Measurements from ENCODE around the gene SMYD3.

Gene SMYD3

GRCh38 chr1:245933431-245934045 is 573.5 kb downstream of the SMYD3 start:
- H3K36me3 ChIP-seq (ENCODE audit: control insufficient read depth in 2 of 2, insufficient read depth in 2 of 2, low read length in 2 of 2) = no peaks in the 10 kb centered on the region
- no peak overlapping the region for H3K27ac ChIP-seq (ENCODE audit: low read depth in 2 of 2, low read length in 2 of 2)
- H3K4me1 ChIP-seq (ENCODE audit: control insufficient read depth in 2 of 2, insufficient read depth in 2 of 2, low read length in 2 of 2) = no peaks in the 10 kb centered on the region
- H3K9ac ChIP-seq (ENCODE audit: low read depth in 1 of 2, low read length in 2 of 2) = no peak overlapping the region
- no peaks in the 10 kb centered on the region for H3K27me3 ChIP-seq (ENCODE audit: control insufficient read depth in 2 of 2, insufficient read depth in 2 of 2, low read length in 2 of 2)
- H3K4me3 ChIP-seq (ENCODE audit: low read length in 2 of 2) = no peak overlapping the region
- H3K9me3 ChIP-seq (ENCODE audit: control insufficient read depth in 2 of 2, low read length in 2 of 2) = no peaks in the 10 kb centered on the region

GRCh38 chr1:245932302-245932972 is 574.6 kb downstream of the SMYD3 start:
- H3K9me3 ChIP-seq (ENCODE audit: control insufficient read depth in 2 of 2, low read length in 2 of 2) = no peaks in the 10 kb centered on the region
- no peak overlapping the region for H3K27ac ChIP-seq (ENCODE audit: low read depth in 2 of 2, low read length in 2 of 2)
- no peaks in the 10 kb centered on the region for H3K27me3 ChIP-seq (ENCODE audit: control insufficient read depth in 2 of 2, insufficient read depth in 2 of 2, low read length in 2 of 2)
- no peak overlapping the region for H3K4me3 ChIP-seq (ENCODE audit: low read length in 2 of 2)
- H3K4me1 ChIP-seq (ENCODE audit: control insufficient read depth in 2 of 2, insufficient read depth in 2 of 2, low read length in 2 of 2) = no peaks in the 10 kb centered on the region
- H3K36me3 ChIP-seq (ENCODE audit: control insufficient read depth in 2 of 2, insufficient read depth in 2 of 2, low read length in 2 of 2) = no peaks in the 10 kb centered on the region
- no peak overlapping the region for H3K9ac ChIP-seq (ENCODE audit: low read depth in 1 of 2, low read length in 2 of 2)

- Histone ChIP-seq H3K27ac (ENCODE audit: low read depth in 2 of 2, low read length in 2 of 2) (no peak overlapping the region), H3K9ac (ENCODE audit: low read depth in 1 of 2, low read length in 2 of 2) (no peak overlapping the region), H3K9me3 (ENCODE audit: control insufficient read depth in 2 of 2, low read length in 2 of 2) (no peaks in the 10 kb centered on the region), H3K4me1 (ENCODE audit: control insufficient read depth in 2 of 2, insufficient read depth in 2 of 2, low read length in 2 of 2) (no peaks in the 10 kb centered on the region), H3K27me3 (ENCODE audit: control insufficient read depth in 2 of 2, insufficient read depth in 2 of 2, low read length in 2 of 2) (no peaks in the 10 kb centered on the region), H3K4me3 (ENCODE audit: low read length in 2 of 2) (no peak overlapping the region), H3K36me3 (ENCODE audit: control insufficient read depth in 2 of 2, insufficient read depth in 2 of 2, low read length in 2 of 2) (no peaks in the 10 kb centered on the region)
Measured at GRCh38 chr1:245931450-245931849, 575.6 kb downstream of the SMYD3 start.

GRCh38 chr1:245929224-245929623 is 577.9 kb downstream of the SMYD3 start:
- no peaks in the 10 kb centered on the region for H3K27me3 ChIP-seq (ENCODE audit: control insufficient read depth in 2 of 2, insufficient read depth in 2 of 2, low read length in 2 of 2)
- H3K4me3 ChIP-seq (ENCODE audit: low read length in 2 of 2) = no peak overlapping the region
- no peak overlapping the region for H3K9ac ChIP-seq (ENCODE audit: low read depth in 1 of 2, low read length in 2 of 2)
- no peaks in the 10 kb centered on the region for H3K4me1 ChIP-seq (ENCODE audit: control insufficient read depth in 2 of 2, insufficient read depth in 2 of 2, low read length in 2 of 2)
- no peaks in the 10 kb centered on the region for H3K9me3 ChIP-seq (ENCODE audit: control insufficient read depth in 2 of 2, low read length in 2 of 2)
- no peaks in the 10 kb centered on the region for H3K36me3 ChIP-seq (ENCODE audit: control insufficient read depth in 2 of 2, insufficient read depth in 2 of 2, low read length in 2 of 2)
- H3K27ac ChIP-seq (ENCODE audit: low read depth in 2 of 2, low read length in 2 of 2) = no peak overlapping the region

GRCh38 chr1:245926888-245927287 is 580.2 kb downstream of the SMYD3 start:
- H3K4me1 ChIP-seq (ENCODE audit: control insufficient read depth in 2 of 2, insufficient read depth in 2 of 2, low read length in 2 of 2) = no peaks in the 10 kb centered on the region
- no peaks in the 10 kb centered on the region for H3K9me3 ChIP-seq (ENCODE audit: control insufficient read depth in 2 of 2, low read length in 2 of 2)
- no peaks in the 10 kb centered on the region for H3K36me3 ChIP-seq (ENCODE audit: control insufficient read depth in 2 of 2, insufficient read depth in 2 of 2, low read length in 2 of 2)
- no peak overlapping the region for H3K27ac ChIP-seq (ENCODE audit: low read depth in 2 of 2, low read length in 2 of 2)
- H3K27me3 ChIP-seq (ENCODE audit: control insufficient read depth in 2 of 2, insufficient read depth in 2 of 2, low read length in 2 of 2) = no peaks in the 10 kb centered on the region
- H3K4me3 ChIP-seq (ENCODE audit: low read length in 2 of 2) = no peak overlapping the region
- no peak overlapping the region for H3K9ac ChIP-seq (ENCODE audit: low read depth in 1 of 2, low read length in 2 of 2)

GRCh38 chr1:245923215-245923614 is 583.9 kb downstream of the SMYD3 start:
- no peak overlapping the region for H3K27ac ChIP-seq (ENCODE audit: low read depth in 2 of 2, low read length in 2 of 2)
- no peaks in the 10 kb centered on the region for H3K36me3 ChIP-seq (ENCODE audit: control insufficient read depth in 2 of 2, insufficient read depth in 2 of 2, low read length in 2 of 2)
- no peaks in the 10 kb centered on the region for H3K27me3 ChIP-seq (ENCODE audit: control insufficient read depth in 2 of 2, insufficient read depth in 2 of 2, low read length in 2 of 2)
- H3K4me3 ChIP-seq (ENCODE audit: low read length in 2 of 2) = no peak overlapping the region
- H3K4me1 ChIP-seq (ENCODE audit: control insufficient read depth in 2 of 2, insufficient read depth in 2 of 2, low read length in 2 of 2) = no peaks in the 10 kb centered on the region
- no peaks in the 10 kb centered on the region for H3K9me3 ChIP-seq (ENCODE audit: control insufficient read depth in 2 of 2, low read length in 2 of 2)
- H3K9ac ChIP-seq (ENCODE audit: low read depth in 1 of 2, low read length in 2 of 2) = no peak overlapping the region

GRCh38 chr1:245921417-245921816 is 585.7 kb downstream of the SMYD3 start:
- H3K36me3 ChIP-seq (ENCODE audit: control insufficient read depth in 2 of 2, insufficient read depth in 2 of 2, low read length in 2 of 2) = no peaks in the 10 kb centered on the region
- no peaks in the 10 kb centered on the region for H3K27me3 ChIP-seq (ENCODE audit: control insufficient read depth in 2 of 2, insufficient read depth in 2 of 2, low read length in 2 of 2)
- no peak overlapping the region for H3K27ac ChIP-seq (ENCODE audit: low read depth in 2 of 2, low read length in 2 of 2)
- no peak overlapping the region for H3K4me3 ChIP-seq (ENCODE audit: low read length in 2 of 2)
- H3K4me1 ChIP-seq (ENCODE audit: control insufficient read depth in 2 of 2, insufficient read depth in 2 of 2, low read length in 2 of 2) = no peaks in the 10 kb centered on the region
- no peaks in the 10 kb centered on the region for H3K9me3 ChIP-seq (ENCODE audit: control insufficient read depth in 2 of 2, low read length in 2 of 2)
- H3K9ac ChIP-seq (ENCODE audit: low read depth in 1 of 2, low read length in 2 of 2) = no peak overlapping the region

- Histone ChIP-seq H3K36me3 (ENCODE audit: control insufficient read depth in 2 of 2, insufficient read depth in 2 of 2, low read length in 2 of 2) (peaks cover 1 to 4% of the 10 kb centered on the region in 2 donors), H3K9me3 (ENCODE audit: control insufficient read depth in 2 of 2, low read length in 2 of 2) (no peaks in the 10 kb centered on the region), H3K9ac (ENCODE audit: low read depth in 1 of 2, low read length in 2 of 2) (no peak overlapping the region), H3K4me3 (ENCODE audit: low read length in 2 of 2) (no peak overlapping the region), H3K27me3 (ENCODE audit: control insufficient read depth in 2 of 2, insufficient read depth in 2 of 2, low read length in 2 of 2) (no peaks in the 10 kb centered on the region), H3K27ac (ENCODE audit: low read depth in 2 of 2, low read length in 2 of 2) (no peak overlapping the region), H3K4me1 (ENCODE audit: control insufficient read depth in 2 of 2, insufficient read depth in 2 of 2, low read length in 2 of 2) (no peaks in the 10 kb centered on the region)
Measured at GRCh38 chr1:245917403-245917802, 589.7 kb downstream of the SMYD3 start.

GRCh38 chr1:245915841-245916240 is 591.2 kb downstream of the SMYD3 start:
- Histone ChIP-seq H3K9me3 (ENCODE audit: control insufficient read depth in 2 of 2, low read length in 2 of 2) (no peaks in the 10 kb centered on the region), H3K27ac (ENCODE audit: low read depth in 2 of 2, low read length in 2 of 2) (no peak overlapping the region), H3K27me3 (ENCODE audit: control insufficient read depth in 2 of 2, insufficient read depth in 2 of 2, low read length in 2 of 2) (no peaks in the 10 kb centered on the region)

GRCh38 chr1:245915406-245915805 is 591.7 kb downstream of the SMYD3 start:
- Histone ChIP-seq H3K9ac (ENCODE audit: low read depth in 1 of 2, low read length in 2 of 2) (no peak overlapping the region), H3K9me3 (ENCODE audit: control insufficient read depth in 2 of 2, low read length in 2 of 2) (no peaks in the 10 kb centered on the region), H3K27me3 (ENCODE audit: control insufficient read depth in 2 of 2, insufficient read depth in 2 of 2, low read length in 2 of 2) (no peaks in the 10 kb centered on the region), H3K4me1 (ENCODE audit: control insufficient read depth in 2 of 2, insufficient read depth in 2 of 2, low read length in 2 of 2) (no peaks in the 10 kb centered on the region), H3K27ac (ENCODE audit: low read depth in 2 of 2, low read length in 2 of 2) (no peak overlapping the region), H3K36me3 (ENCODE audit: control insufficient read depth in 2 of 2, insufficient read depth in 2 of 2, low read length in 2 of 2) (peaks cover 1 to 4% of the 10 kb centered on the region in 2 donors), H3K4me3 (ENCODE audit: low read length in 2 of 2) (no peak overlapping the region)

More at GRCh38 chr1:245915841-245916240, 591.2 kb downstream of the SMYD3 start:
- Histone ChIP-seq H3K4me1 (ENCODE audit: control insufficient read depth in 2 of 2, insufficient read depth in 2 of 2, low read length in 2 of 2) (no peaks in the 10 kb centered on the region), H3K9ac (ENCODE audit: low read depth in 1 of 2, low read length in 2 of 2) (no peak overlapping the region), H3K36me3 (ENCODE audit: control insufficient read depth in 2 of 2, insufficient read depth in 2 of 2, low read length in 2 of 2) (peaks cover 1 to 4% of the 10 kb centered on the region in 2 donors), H3K4me3 (ENCODE audit: low read length in 2 of 2) (no peak overlapping the region)

Measured in mucosa of rectum (tissue), 2 donors.